Measurements from ENCODE around the gene PODXL2. TPM values are rescaled to one million over a fixed set of nuclear protein-coding genes. Genes with fewer than 3 reads are reported as not detected.

PODXL2 gene
- total RNA-seq, 1 experiment from 2014 or later, result 15.3 TPM

- ChIA-PET POLR2A (no interaction called here), CTCF (no interaction called here)
- no TSS peak for BruUV-seq (replicated peaks)
- Histone ChIP-seq H3K36me3 (ENCODE audit: control insufficient read depth, insufficient read depth, low read length) (peaks cover 7% of the 10 kb centered on the region), H3K4me1 (ENCODE audit: control insufficient read depth, insufficient read depth, low read length) (no peaks in the 10 kb centered on the region), H3K9me3 (ENCODE audit: control insufficient read depth, insufficient read depth, low read depth, low read length) (no peaks in the 10 kb centered on the region), H3K27me3 (ENCODE audit: control insufficient read depth, insufficient read depth, low read length) (no peaks in the 10 kb centered on the region), H3K27ac (ENCODE audit: low read length) (no peak overlapping the region), H3K4me3 (ENCODE audit: low read depth in 2 of 2, low read length in 2 of 2) (no peak overlapping the region)
- no peak for TF ChIP-seq TCF7L2 (IDR thresholded peaks at IDR 0.05; ENCODE audit: low read depth, low read length)
- TF ChIP-seq SIN3A (IDR thresholded peaks at IDR 0.05; ENCODE audit: borderline replicate concordance, insufficient read depth, low read depth, low read length), result no peak
- TF ChIP-seq CTCF (IDR thresholded peaks at IDR 0.05), result no peak
- no peak for TF ChIP-seq POLR2AphosphoS5 (IDR thresholded peaks at IDR 0.05; ENCODE audit: low read depth, low read length)
- no peak for TF ChIP-seq REST (IDR thresholded peaks at IDR 0.05; ENCODE audit: insufficient read depth in 1 of 2, low read depth in 2 of 2, low read length in 1 of 2)
- ATAC-seq (no peak), DNase-seq (ENCODE audit: low read depth, low spot score) (no peak)
- intact Hi-C loops (cut with micrococcal nuclease; ENCODE audit: unreplicated experiment) (no loop called here), in situ Hi-C loops (cut with HindIII; ENCODE audit: low pct_unique_long_range_greater_than_20kb, low sequenced_read_pairs) (no loop called here)
These were observed 13.2 kb upstream of the PODXL2 start for GRCh38 chr3:127615631-127616305.

DNA sequence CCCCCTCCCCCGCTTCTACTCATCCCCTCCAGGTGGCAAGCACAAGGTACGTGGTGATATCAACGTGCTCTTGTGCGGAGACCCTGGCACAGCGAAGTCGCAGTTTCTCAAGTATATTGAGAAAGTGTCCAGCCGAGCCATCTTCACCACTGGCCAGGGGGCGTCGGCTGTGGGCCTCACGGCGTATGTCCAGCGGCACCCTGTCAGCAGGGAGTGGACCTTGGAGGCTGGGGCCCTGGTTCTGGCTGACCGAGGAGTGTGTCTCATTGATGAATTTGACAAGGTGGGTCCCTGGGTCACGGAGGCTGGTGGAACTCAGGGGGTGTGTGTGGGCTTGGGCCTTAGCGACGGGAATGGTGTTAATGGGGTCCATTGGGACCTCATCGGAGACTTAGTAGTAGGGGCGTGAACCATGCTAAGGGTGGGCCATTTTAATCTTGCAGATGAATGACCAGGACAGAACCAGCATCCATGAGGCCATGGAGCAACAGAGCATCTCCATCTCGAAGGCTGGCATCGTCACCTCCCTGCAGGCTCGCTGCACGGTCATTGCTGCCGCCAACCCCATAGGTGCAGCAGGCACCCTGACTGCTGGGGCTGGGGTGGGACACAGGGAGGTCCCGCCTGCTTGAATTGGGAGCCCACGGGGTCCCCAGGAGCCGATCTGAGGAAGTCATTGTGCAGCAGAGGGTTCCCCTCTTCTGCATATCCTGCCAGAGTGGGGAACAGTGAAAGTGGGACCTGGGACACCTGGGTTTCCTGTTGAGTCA lies 12.0 kb upstream of the PODXL2 start:
- H3K27me3 ChIP-seq (ENCODE audit: control insufficient read depth, insufficient read depth, low read length), result no peaks in the 10 kb centered on the region
- H3K27ac ChIP-seq (ENCODE audit: low read length), result no peak overlapping the region
- H3K36me3 ChIP-seq (ENCODE audit: control insufficient read depth, insufficient read depth, low read length), result peaks cover 5% of the 10 kb centered on the region; the same call in 1 of the 2 replicates
- DNase-seq (ENCODE audit: low read depth, low spot score), result no peak
- ChIA-PET CTCF (no interaction called here), POLR2A (no interaction called here)
- no peak for ATAC-seq
- intact Hi-C loops (cut with micrococcal nuclease; ENCODE audit: unreplicated experiment), result no loop called here
- TF ChIP-seq TCF7L2 (IDR thresholded peaks at IDR 0.05; ENCODE audit: low read depth, low read length) (no peak), SIN3A (IDR thresholded peaks at IDR 0.05; ENCODE audit: borderline replicate concordance, insufficient read depth, low read depth, low read length) (no peak), CTCF (IDR thresholded peaks at IDR 0.05) (no peak), POLR2AphosphoS5 (IDR thresholded peaks at IDR 0.05; ENCODE audit: low read depth, low read length) (no peak), REST (IDR thresholded peaks at IDR 0.05; ENCODE audit: insufficient read depth in 1 of 2, low read depth in 2 of 2, low read length in 1 of 2) (no peak)
- no peaks in the 10 kb centered on the region for H3K9me3 ChIP-seq (ENCODE audit: control insufficient read depth, insufficient read depth, low read depth, low read length)
- in situ Hi-C loops (cut with HindIII; ENCODE audit: low pct_unique_long_range_greater_than_20kb, low sequenced_read_pairs), result no loop called here
- H3K4me1 ChIP-seq (ENCODE audit: control insufficient read depth, insufficient read depth, low read length), result no peaks in the 10 kb centered on the region
- H3K4me3 ChIP-seq (ENCODE audit: low read depth in 2 of 2, low read length in 2 of 2), result no peak overlapping the region
- no TSS peak for BruUV-seq (replicated peaks)

All from Panc1 (cell line).